Gastrocnemius medialis (tissue), 4 donors: ENCODE data around the gene LIMCH1. TPM values are rescaled to one million over a fixed set of nuclear protein-coding genes. Genes with fewer than 3 reads are reported as not detected.
A peak's percentile ranks its signal among the peaks of the same experiment; 100 is the strongest.

Source experiments
- ATAC-seq, 2 donors: fragments of 150-250 bp; one replicate each; pipeline ENCODE4 v1.9.1; 2016
- DNase-seq, 2 donors: peaks; one replicate each; pipeline ENCODE4 v3.0.0-alpha.2; 2019
- H3K27ac ChIP-seq, 4 donors: fragments of 200-600 bp; sonication (generic); 1 replicate in 1 of 4; 2 replicates in 3 of 4; pipeline ENCODE4 v1.5.1; 2016 to 2018; ENCODE audit warnings: mild to moderate bottlenecking in 2 of 4, moderate library complexity in 1 of 4
- H3K27me3 ChIP-seq, 3 donors: fragments of 200-600 bp; sonication (generic) in 2 of 3; 1 replicate in 1 of 3; 2 replicates in 2 of 3; pipeline versions ENCODE4 v1.5.1 to v1.6.0; 2016 to 2019; ENCODE audit warnings: mild to moderate bottlenecking in 1 of 3, moderate library complexity in 1 of 3
- H3K36me3 ChIP-seq, 2 donors: fragments of 200-600 bp; sonication (generic) in 1 of 2; one replicate each; pipeline ENCODE4 v1.5.1; 2017 to 2018
- H3K4me1 ChIP-seq, 2 donors: fragments of 200-600 bp; sonication (generic) in 1 of 2; one replicate each; pipeline ENCODE4 v1.5.1; 2016 to 2017; ENCODE audit warnings: mild to moderate bottlenecking in 2 of 2
- H3K4me3 ChIP-seq, 4 donors: fragments of 200-600 bp; sonication (generic) in 3 of 4; 1 replicate in 1 of 4; 2 replicates in 3 of 4; pipeline ENCODE4 v1.5.1; 2016 to 2019; ENCODE audit warnings: mild to moderate bottlenecking in 2 of 4
- H3K9me3 ChIP-seq, 3 donors: fragments of 200-600 bp; sonication (generic) in 2 of 3; 1 replicate in 1 of 3; 2 replicates in 2 of 3; pipeline ENCODE4 v1.5.1; 2016 to 2019
- POLR2A ChIP-seq, 2 donors: fragments of 450-650 bp; IDR thresholded peaks; one replicate each; pipeline ENCODE4 v1.6.1; 2017; ENCODE audit warnings: antibody characterized with exemption in 2 of 2, mild to moderate bottlenecking in 2 of 2, moderate library complexity in 2 of 2
- in situ Hi-C, 4 donors: fragments of 200-750 bp; cut with MboI; loops; one replicate each; pipeline versions ENCODE4 v1.15.0 to v1.8.0; 2017; ENCODE audit warnings: low sequenced_read_pairs in 4 of 4
- intact Hi-C: fragments of 100-400 bp; cut with DNase I; formaldehyde crosslinking; loops from one replicate; pipeline ENCODE4 v1.15.1; 2023; ENCODE audit warnings: low total_unique reads
- total RNA-seq, 4 donors: library from RNA; depleted of rRNA; stranded (reverse); fragments of >200 nt; gene quantifications; one replicate each; pipeline versions ENCODE4 v1.1.0 to v1.2.3, GENCODE V29; 2016
- TF ChIP-seq, protein P1 (sequence below), 5 experiments: fragments of 450-650 bp in 3 of 5; fragments of 200-600 bp in 2 of 5; sonication (generic) in 2 of 5; IDR thresholded peaks in 4 of 5; conservative IDR thresholded peaks in 1 of 5; 1 replicate in 4 of 5; 2 replicates in 1 of 5; pipeline ENCODE4 v1.5.1; 2016 to 2019; ENCODE audit warnings: antibody characterized with exemption in 5 of 5, mild to moderate bottlenecking in 3 of 5, moderate library complexity in 3 of 5

The LIMCH1 gene
- total RNA-seq, 4 donors from 2014 or later = 36.2 to 71.4 (median 52.1) TPM

DNA sequence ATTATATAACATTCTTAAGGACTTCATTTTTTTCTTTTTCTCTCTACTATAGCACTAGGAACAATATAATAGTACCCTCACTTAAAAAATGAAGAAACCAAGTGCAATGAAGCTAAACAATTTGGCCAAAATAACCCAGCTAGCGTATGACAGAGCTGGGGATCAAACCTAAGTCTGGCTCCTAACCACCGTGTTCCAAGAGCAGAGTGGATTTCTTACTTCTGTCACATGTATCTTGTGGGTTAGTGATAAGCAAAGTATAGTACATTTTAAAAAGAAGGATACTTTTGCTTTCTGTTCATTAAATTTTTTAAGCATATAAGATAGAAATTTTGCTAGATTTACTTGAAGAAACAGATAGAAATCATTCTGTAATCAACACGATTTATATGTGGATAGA, 11.5 kb downstream of the LIMCH1 start:
- ATAC-seq = no peak
- intact Hi-C loops (no loop called here), in situ Hi-C loops (loop anchor here in 2 of 4 donors (25.0 kb wide), 1 partner anchor 187 kb away; no protein-coding TSS in a partner anchor)
- H3K4me1 ChIP-seq = peaks cover 39 to 43% of the 10 kb centered on the region in 2 donors
- H3K9me3 ChIP-seq = no peaks in the 10 kb centered on the region
- H3K27ac ChIP-seq = peak overlapping the region in 1 of 4 donors; percentile 45
- no peaks in the 10 kb centered on the region for H3K27me3 ChIP-seq
- no peak for TF ChIP-seq POLR2A (IDR thresholded peaks at IDR 0.05)
- TF ChIP-seq, protein P1, sequence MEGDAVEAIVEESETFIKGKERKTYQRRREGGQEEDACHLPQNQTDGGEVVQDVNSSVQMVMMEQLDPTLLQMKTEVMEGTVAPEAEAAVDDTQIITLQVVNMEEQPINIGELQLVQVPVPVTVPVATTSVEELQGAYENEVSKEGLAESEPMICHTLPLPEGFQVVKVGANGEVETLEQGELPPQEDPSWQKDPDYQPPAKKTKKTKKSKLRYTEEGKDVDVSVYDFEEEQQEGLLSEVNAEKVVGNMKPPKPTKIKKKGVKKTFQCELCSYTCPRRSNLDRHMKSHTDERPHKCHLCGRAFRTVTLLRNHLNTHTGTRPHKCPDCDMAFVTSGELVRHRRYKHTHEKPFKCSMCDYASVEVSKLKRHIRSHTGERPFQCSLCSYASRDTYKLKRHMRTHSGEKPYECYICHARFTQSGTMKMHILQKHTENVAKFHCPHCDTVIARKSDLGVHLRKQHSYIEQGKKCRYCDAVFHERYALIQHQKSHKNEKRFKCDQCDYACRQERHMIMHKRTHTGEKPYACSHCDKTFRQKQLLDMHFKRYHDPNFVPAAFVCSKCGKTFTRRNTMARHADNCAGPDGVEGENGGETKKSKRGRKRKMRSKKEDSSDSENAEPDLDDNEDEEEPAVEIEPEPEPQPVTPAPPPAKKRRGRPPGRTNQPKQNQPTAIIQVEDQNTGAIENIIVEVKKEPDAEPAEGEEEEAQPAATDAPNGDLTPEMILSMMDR (IDR thresholded peaks at IDR 0.05 in 4 of 5, conservative IDR thresholded peaks at IDR 0.05 in 1 of 5) = no peak
- no peak overlapping the region for H3K4me3 ChIP-seq
- no peaks in the 10 kb centered on the region for H3K36me3 ChIP-seq
- no peak for DNase-seq

DNA sequence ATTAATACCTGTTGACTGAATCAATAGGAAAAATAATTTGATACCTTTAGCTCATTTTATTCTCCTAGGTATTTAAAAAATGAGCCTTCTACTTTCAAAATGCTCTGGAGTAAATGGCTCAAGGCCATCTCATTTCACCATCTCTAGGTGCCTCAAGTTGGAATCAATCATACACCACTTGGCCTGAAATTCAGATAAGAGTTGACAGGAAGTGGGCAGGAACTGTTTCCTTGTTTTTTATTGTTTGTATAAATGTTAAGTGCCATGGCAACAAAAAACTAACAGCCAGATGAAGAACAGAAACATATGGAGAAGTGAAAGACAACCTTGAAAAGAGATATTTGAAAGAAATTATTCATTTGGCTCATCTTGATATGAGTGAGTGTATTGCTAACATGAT, 12.4 kb downstream of the LIMCH1 start:
- no peaks in the 10 kb centered on the region for H3K9me3 ChIP-seq
- ATAC-seq (peak; percentile 36 to 60), DNase-seq (no peak)
- no peaks in the 10 kb centered on the region for H3K27me3 ChIP-seq
- H3K27ac ChIP-seq = peak overlapping the region in 1 of 4 donors; percentile 45
- H3K4me3 ChIP-seq = no peak overlapping the region
- peaks cover 31 to 36% of the 10 kb centered on the region in 2 donors for H3K4me1 ChIP-seq
- TF ChIP-seq, protein P1 (IDR thresholded peaks at IDR 0.05 in 4 of 5, conservative IDR thresholded peaks at IDR 0.05 in 1 of 5) = no peak
- no peak for TF ChIP-seq POLR2A (IDR thresholded peaks at IDR 0.05)
- in situ Hi-C loops = no loop called here
- no peaks in the 10 kb centered on the region for H3K36me3 ChIP-seq
- intact Hi-C loops = no loop called here

DNA sequence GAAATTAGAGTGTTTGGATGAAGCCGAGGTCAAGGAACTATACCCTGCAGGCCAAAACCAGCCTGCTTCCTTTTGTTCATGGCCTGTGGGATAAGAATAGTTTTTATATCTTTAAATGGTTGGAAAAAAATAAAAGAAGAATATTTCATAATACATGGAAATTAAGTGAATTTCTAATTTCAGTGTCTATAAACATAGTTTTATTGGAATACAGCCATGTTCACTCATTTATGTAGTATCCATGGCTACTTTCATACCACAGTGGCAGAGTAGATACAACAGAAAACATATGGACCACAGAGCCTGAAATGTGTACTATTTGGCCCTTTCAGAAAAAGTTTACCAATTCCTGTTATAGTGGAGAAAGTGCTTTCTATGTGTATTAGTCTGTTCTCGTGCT, 13.6 kb downstream of the LIMCH1 start:
- DNase-seq = no peak
- intact Hi-C loops = no loop called here
- Histone ChIP-seq H3K36me3 (no peaks in the 10 kb centered on the region), H3K9me3 (no peaks in the 10 kb centered on the region), H3K4me1 (peaks cover 28 to 35% of the 10 kb centered on the region in 2 donors), H3K27me3 (no peaks in the 10 kb centered on the region), H3K27ac (no peak overlapping the region), H3K4me3 (no peak overlapping the region)
- TF ChIP-seq, protein P1 (IDR thresholded peaks at IDR 0.05 in 4 of 5, conservative IDR thresholded peaks at IDR 0.05 in 1 of 5) = no peak
- no peak for TF ChIP-seq POLR2A (IDR thresholded peaks at IDR 0.05)
- in situ Hi-C loops = no loop called here
- no peak for ATAC-seq

DNA sequence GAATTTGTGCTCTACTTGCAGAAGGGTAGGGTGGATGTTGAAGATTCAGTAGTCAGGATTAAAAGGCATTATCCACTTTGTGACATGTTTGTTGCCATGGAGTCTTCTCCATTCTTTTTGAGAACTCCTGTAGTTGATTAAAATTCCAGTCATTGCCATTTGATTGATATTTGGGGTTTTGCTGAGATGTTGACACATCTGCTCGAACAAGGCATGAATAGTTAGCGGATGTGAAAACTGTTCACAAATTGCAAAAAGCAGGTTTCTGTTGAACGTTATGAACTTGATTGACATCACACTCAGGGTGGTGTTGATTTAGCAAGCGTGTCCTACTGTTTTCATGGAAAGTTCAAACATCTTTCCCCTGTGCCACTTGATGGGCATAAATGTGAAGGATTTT, 16.9 kb downstream of the LIMCH1 start:
- H3K27ac ChIP-seq = no peak overlapping the region
- no peaks in the 10 kb centered on the region for H3K9me3 ChIP-seq
- no peak overlapping the region for H3K4me3 ChIP-seq
- ATAC-seq (no peak), DNase-seq (no peak)
- peaks cover 20 to 25% of the 10 kb centered on the region in 2 donors for H3K4me1 ChIP-seq
- H3K36me3 ChIP-seq = no peaks in the 10 kb centered on the region
- TF ChIP-seq, protein P1 (IDR thresholded peaks at IDR 0.05 in 4 of 5, conservative IDR thresholded peaks at IDR 0.05 in 1 of 5) = no peak
- TF ChIP-seq POLR2A (IDR thresholded peaks at IDR 0.05) = no peak
- H3K27me3 ChIP-seq = no peaks in the 10 kb centered on the region
- in situ Hi-C loops (no loop called here), intact Hi-C loops (no loop called here)

DNA sequence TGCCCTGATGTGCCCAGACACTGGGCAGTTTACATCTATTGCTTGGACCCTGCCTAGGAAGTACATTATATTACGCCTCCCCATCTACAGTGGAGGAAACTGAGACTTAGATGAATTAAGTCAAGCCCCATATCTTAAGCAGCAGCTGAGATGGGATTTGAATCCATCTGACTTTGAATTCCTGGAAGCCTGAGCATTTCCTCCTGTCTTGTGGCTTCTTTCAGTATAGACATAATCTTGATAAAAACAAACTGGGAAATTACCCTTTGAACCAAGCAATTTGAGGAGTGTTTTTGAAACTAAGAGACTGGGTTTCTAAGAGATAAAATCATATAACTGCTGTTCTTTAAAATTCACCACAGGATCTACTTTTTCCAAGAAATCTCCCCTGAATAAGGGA, 18.6 kb downstream of the LIMCH1 start:
- H3K27me3 ChIP-seq = no peaks in the 10 kb centered on the region
- no peaks in the 10 kb centered on the region for H3K9me3 ChIP-seq
- peak overlapping the region in 1 of 4 donors; percentile 2 for H3K27ac ChIP-seq
- no peaks in the 10 kb centered on the region for H3K36me3 ChIP-seq
- in situ Hi-C loops = no loop called here
- peaks cover 14 to 16% of the 10 kb centered on the region in 2 donors for H3K4me1 ChIP-seq
- DNase-seq (no peak), ATAC-seq (no peak)
- H3K4me3 ChIP-seq = no peak overlapping the region
- no peak for TF ChIP-seq POLR2A (IDR thresholded peaks at IDR 0.05)
- TF ChIP-seq, protein P1 (IDR thresholded peaks at IDR 0.05 in 4 of 5, conservative IDR thresholded peaks at IDR 0.05 in 1 of 5) = no peak
- intact Hi-C loops = no loop called here
